GM23338 (cell line): ENCODE measurements around the gene ACTR1A. TPM values are rescaled to one million over a fixed set of nuclear protein-coding genes. Genes with fewer than 3 reads are reported as not detected.

Source experiments
- ATAC-seq: fragments of 200-7000 bp; cut with Tn5 transposase; 3 replicates; pipeline ENCODE4 v1.9.1; 2020
- DNase-seq: peaks from one replicate; pipeline ENCODE4 v3.0.0-alpha.2; 2015; ENCODE audit warnings: low spot score
- H2AFZ ChIP-seq: fragments of 200-600 bp; sonication (generic); 2 replicates; pipeline ENCODE4 v1.8.0; 2016; ENCODE audit warnings: antibody characterized with exemption, mild to moderate bottlenecking, moderate library complexity
- H3F3A ChIP-seq: fragments of 200-600 bp; sonication (generic); replicated peaks from 2 replicates; pipeline ENCODE4 v1.8.0; 2017; ENCODE audit warnings: antibody characterized with exemption, mixed run types, low read depth
- H3K27ac ChIP-seq: fragments of 200-600 bp; sonication (generic); 2 replicates; pipeline ENCODE4 v1.6.1; 2016; ENCODE audit warnings: low read depth
- H3K27me3 ChIP-seq: fragments of 200-600 bp; sonication (generic); 2 replicates; pipeline ENCODE4 v1.8.0; 2016; ENCODE audit warnings: mild to moderate bottlenecking, mixed run types, moderate library complexity; ENCODE audit not compliant: insufficient read depth
- H3K36me3 ChIP-seq: fragments of 200-600 bp; sonication (generic); 2 replicates; pipeline ENCODE4 v1.8.0; 2016; ENCODE audit warnings: mild to moderate bottlenecking; ENCODE audit not compliant: insufficient read depth
- H3K4me1 ChIP-seq: fragments of 200-600 bp; sonication (generic); 2 replicates; pipeline ENCODE4 v1.8.0; 2016; ENCODE audit warnings: mild to moderate bottlenecking, moderate library complexity; ENCODE audit not compliant: insufficient read depth
- H3K4me2 ChIP-seq: fragments of 200-600 bp; sonication (generic); 2 replicates; pipeline ENCODE4 v1.7.1; 2017; ENCODE audit warnings: mixed run types
- H3K4me3 ChIP-seq: fragments of 200-600 bp; sonication (generic); 2 replicates; pipeline ENCODE4 v1.6.1; 2016; ENCODE audit warnings: mixed run types
- H3K79me2 ChIP-seq: fragments of 200-600 bp; sonication (generic); replicated peaks from 2 replicates; pipeline ENCODE4 v1.8.0; 2017; ENCODE audit warnings: mild to moderate bottlenecking; ENCODE audit not compliant: insufficient read depth
- H3K9me2 ChIP-seq: fragments of 200-600 bp; sonication (generic); 2 replicates; pipeline ENCODE4 v1.8.0; 2017; ENCODE audit not compliant: insufficient read depth
- H4K20me1 ChIP-seq: fragments of 200-600 bp; sonication (generic); replicated peaks from 2 replicates; pipeline ENCODE4 v1.8.0; 2017; ENCODE audit warnings: mild to moderate bottlenecking; ENCODE audit not compliant: insufficient read depth
- H3K27ac Mint-ChIP-seq: 2 replicates; pipeline ENCODE4 v1.8.0; 2020; ENCODE audit warnings: inconsistent platforms, mild to moderate bottlenecking, moderate library complexity, mixed read lengths
- H3K27me3 Mint-ChIP-seq: 3 replicates; pipeline ENCODE4 v1.8.0; 2022; ENCODE audit warnings: low read depth, mild to moderate bottlenecking, moderate library complexity, mixed read lengths, inconsistent platforms; ENCODE audit not compliant: insufficient read depth, poor library complexity
- H3K36me3 Mint-ChIP-seq: 3 replicates; pipeline ENCODE4 v1.8.0; 2021; ENCODE audit warnings: low read depth, mild to moderate bottlenecking, inconsistent platforms, moderate library complexity, mixed read lengths
- H3K4me1 Mint-ChIP-seq: 3 replicates; pipeline ENCODE4 v1.8.0; 2020; ENCODE audit warnings: mild to moderate bottlenecking, inconsistent platforms, mixed read lengths
- H3K4me3 Mint-ChIP-seq: 3 replicates; pipeline ENCODE4 v1.8.0; 2021; ENCODE audit warnings: moderate library complexity, mild to moderate bottlenecking, inconsistent platforms, mixed read lengths
- H3K9me3 Mint-ChIP-seq: 3 replicates; pipeline ENCODE4 v1.8.0; 2020; ENCODE audit warnings: moderate library complexity, mild to moderate bottlenecking, inconsistent platforms, mixed read lengths
- CREB1 ChIP-seq: fragments of 250-450 bp; sonication (Bioruptor Pico); IDR thresholded peaks from 2 replicates; pipeline ENCODE4 v1.5.0; 2020; ENCODE audit warnings: low read depth, mild to moderate bottlenecking, moderate library complexity
- EZH2phosphoT487 ChIP-seq: fragments of 200-600 bp; sonication (generic); IDR thresholded peaks from one replicate; pipeline ENCODE4 v1.8.1; 2018; ENCODE audit warnings: antibody characterized with exemption; ENCODE audit not compliant: unreplicated experiment
- NANOG ChIP-seq: IDR thresholded peaks from 2 replicates; pipeline ENCODE4 v1.6.1; 2016; ENCODE audit warnings: antibody characterized with exemption, borderline replicate concordance
- REST ChIP-seq: IDR thresholded peaks from one replicate; pipeline ENCODE4 v1.6.1; 2018; ENCODE audit warnings: antibody characterized with exemption; ENCODE audit not compliant: unreplicated experiment
- ZNF331 ChIP-seq: fragments of 250-450 bp; sonication (Bioruptor Pico); IDR thresholded peaks from 2 replicates; pipeline ENCODE4 v1.5.0; 2020; ENCODE audit warnings: low read depth, mild to moderate bottlenecking, moderate library complexity
- polyA plus RNA-seq: library from polyadenylated mRNA; unstranded; fragments of >200 nt; fragmentation: Nextera tagmentation; extraction: Ambion mirVana; gene quantifications from 2 replicates; pipeline ENCODE4 v1.2.1, GENCODE V29; 2016
- total RNA-seq: library from RNA; depleted of rRNA; stranded (reverse); fragments of >200 nt; shearing (Covaris generic); gene quantifications from 2 replicates; pipeline ENCODE4 v1.2.3, GENCODE V29; 2014
- TF ChIP-seq, protein P1 (sequence below): IDR thresholded peaks from 2 replicates; pipeline ENCODE4 v1.6.1; 2016; ENCODE audit warnings: antibody characterized with exemption

The ACTR1A gene
- total and polyA plus RNA-seq, 2 experiments from 2014 or later = 39.4 to 101 TPM

DNA sequence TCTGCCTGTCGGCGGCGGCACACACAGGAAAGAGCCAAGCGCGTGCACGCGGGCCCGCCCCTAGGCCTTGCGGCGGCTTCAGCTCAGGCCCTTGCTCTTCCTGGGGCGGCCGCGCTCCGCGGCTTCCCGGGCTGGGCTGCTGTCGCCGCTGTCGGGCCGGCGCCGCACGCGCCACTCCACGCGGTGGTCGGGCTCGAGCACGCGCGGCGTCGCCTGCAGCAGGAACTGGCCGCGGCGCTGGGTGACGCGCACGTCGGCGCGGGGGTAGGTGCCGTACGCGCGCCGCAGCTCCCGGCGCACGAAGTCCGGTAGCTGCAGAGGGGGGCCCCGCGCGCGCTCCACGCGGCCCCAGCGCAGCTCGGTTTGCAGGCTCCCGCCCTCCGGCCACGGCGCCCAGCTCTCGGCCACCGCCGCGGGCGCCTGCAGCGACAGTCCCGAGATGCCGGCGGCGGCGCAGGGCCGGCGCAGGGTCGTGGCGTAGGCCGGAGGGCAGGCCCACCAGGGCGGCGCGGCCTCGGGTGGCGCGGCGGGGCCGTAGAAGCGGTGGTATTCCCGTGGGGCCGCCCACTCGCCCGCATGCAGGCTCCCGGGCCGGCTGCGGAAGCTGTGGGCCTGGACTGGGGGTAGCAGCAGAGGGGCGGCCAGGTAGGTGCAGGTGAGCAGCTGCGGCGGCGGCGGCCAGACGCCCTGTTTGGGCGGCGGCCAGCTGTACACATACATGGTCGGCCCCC, 52.0 kb downstream of the ACTR1A start:
- Mint-ChIP-seq H3K9me3 (no peaks in the 10 kb centered on the region; the same call in 2 of the 3 replicates), H3K4me1 (peaks cover 44% of the 10 kb centered on the region), H3K4me3 (peak overlapping the region; percentile 93), H3K36me3 (peaks cover 26% of the 10 kb centered on the region), H3K27me3 (peaks cover 22% of the 10 kb centered on the region), H3K27ac (peak overlapping the region; percentile 94)
- Histone ChIP-seq H3K4me1 (peaks cover 44% of the 10 kb centered on the region), H3K27ac (peak overlapping the region; percentile 90; the same call in 1 of the 2 replicates), H3F3A (peaks cover 35% of the 10 kb centered on the region), H3K4me3 (peak overlapping the region; percentile 97), H3K4me2 (peak overlapping the region; percentile 99), H3K79me2 (peaks cover 33% of the 10 kb centered on the region), H4K20me1 (peaks cover 11% of the 10 kb centered on the region), H3K36me3 (peaks cover 6% of the 10 kb centered on the region; the same call in 1 of the 2 replicates), H2AFZ (peak overlapping the region; percentile 74; the same call in 1 of the 2 replicates), H3K9me2 (no peaks in the 10 kb centered on the region), H3K27me3 (no peaks in the 10 kb centered on the region)
- ATAC-seq (peak; percentile 74), DNase-seq (peak; percentile 89)
- TF ChIP-seq ZNF331 (no peak), NANOG (no peak), CREB1 (CRISPR knock-in tag) (peak; percentile 50; the same call in 1 of the 2 replicates)
- TF ChIP-seq, protein P1, sequence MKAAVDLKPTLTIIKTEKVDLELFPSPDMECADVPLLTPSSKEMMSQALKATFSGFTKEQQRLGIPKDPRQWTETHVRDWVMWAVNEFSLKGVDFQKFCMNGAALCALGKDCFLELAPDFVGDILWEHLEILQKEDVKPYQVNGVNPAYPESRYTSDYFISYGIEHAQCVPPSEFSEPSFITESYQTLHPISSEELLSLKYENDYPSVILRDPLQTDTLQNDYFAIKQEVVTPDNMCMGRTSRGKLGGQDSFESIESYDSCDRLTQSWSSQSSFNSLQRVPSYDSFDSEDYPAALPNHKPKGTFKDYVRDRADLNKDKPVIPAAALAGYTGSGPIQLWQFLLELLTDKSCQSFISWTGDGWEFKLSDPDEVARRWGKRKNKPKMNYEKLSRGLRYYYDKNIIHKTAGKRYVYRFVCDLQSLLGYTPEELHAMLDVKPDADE = 0 out of 2 replicates have a peak, but pooled peaks have one; percentile 15

GRCh38 chr10:102450124-102450373, 52.5 kb downstream of the ACTR1A start:
- Histone ChIP-seq H3K36me3 (peaks cover 4% of the 10 kb centered on the region; the same call in 1 of the 2 replicates), H3K79me2 (peaks cover 33% of the 10 kb centered on the region), H2AFZ (peak overlapping the region; percentile 74; the same call in 1 of the 2 replicates), H3K4me3 (peak overlapping the region; percentile 97), H3F3A (peaks cover 32% of the 10 kb centered on the region), H4K20me1 (peaks cover 11% of the 10 kb centered on the region), H3K27ac (peak overlapping the region; percentile 90; the same call in 1 of the 2 replicates), H3K27me3 (no peaks in the 10 kb centered on the region), H3K4me1 (peaks cover 39% of the 10 kb centered on the region), H3K9me2 (no peaks in the 10 kb centered on the region), H3K4me2 (peak overlapping the region; percentile 99)
- Mint-ChIP-seq H3K27ac (peak overlapping the region; percentile 94), H3K4me3 (peak overlapping the region; percentile 93), H3K4me1 (peaks cover 39% of the 10 kb centered on the region), H3K36me3 (peaks cover 21% of the 10 kb centered on the region), H3K9me3 (no peaks in the 10 kb centered on the region; the same call in 2 of the 3 replicates), H3K27me3 (peaks cover 22% of the 10 kb centered on the region)
- no peak for ATAC-seq
- no peak for DNase-seq
- no peak for TF ChIP-seq CREB1 (CRISPR knock-in tag)
- no peak for TF ChIP-seq ZNF331
- TF ChIP-seq EZH2phosphoT487 = no peak
- no peak for TF ChIP-seq REST
